GM19395 (cell line): ENCODE data around the gene PCBP3.
"Not testable (repeated sequence)": the region's sequence is repeated elsewhere in the genome, so short reads cannot be mapped to it uniquely, and the experiment has no call there.

Source experiments
- ATAC-seq: cut with Tn5 transposase; IDR thresholded peaks from one replicate; pipeline ENCODE4 v1.9.1; 2021; ENCODE audit warnings: mild to moderate bottlenecking, moderate library complexity; ENCODE audit not compliant: unreplicated experiment

PCBP3 gene

GRCh38 chr21:45634511-45635183 lies 8.9 kb upstream of the PCBP3 start:
- no peak for ATAC-seq

- no peak for ATAC-seq
Observed at GRCh38 chr21:45635271-45636151, 8.0 kb upstream of the PCBP3 start.

GRCh38 chr21:45636459-45636858 lies 7.1 kb upstream of the PCBP3 start:
- ATAC-seq, result no peak

- no peak for ATAC-seq
Observed at GRCh38 chr21:45636951-45637646, 6.4 kb upstream of the PCBP3 start.

DNA sequence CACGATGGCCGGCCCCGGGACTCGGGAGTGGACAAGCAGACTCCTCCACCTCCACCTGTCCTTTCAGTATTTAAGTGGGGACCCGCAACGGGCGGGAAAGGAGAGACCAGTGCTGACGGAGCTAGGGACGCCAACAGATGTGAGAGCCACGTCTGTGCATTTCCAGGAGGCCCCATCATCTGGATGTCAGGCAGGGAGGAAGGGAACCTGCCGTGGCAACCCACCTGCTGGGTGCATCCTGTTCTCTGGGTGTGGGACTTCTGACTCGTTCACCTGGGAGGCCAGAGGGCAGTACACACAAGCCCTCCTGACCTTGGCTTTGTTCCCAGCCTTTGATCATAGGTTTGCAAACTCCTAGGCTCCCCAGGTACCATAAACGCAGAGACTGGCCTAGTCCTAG lies 5.6 kb upstream of the PCBP3 start:
- no peak for ATAC-seq

DNA sequence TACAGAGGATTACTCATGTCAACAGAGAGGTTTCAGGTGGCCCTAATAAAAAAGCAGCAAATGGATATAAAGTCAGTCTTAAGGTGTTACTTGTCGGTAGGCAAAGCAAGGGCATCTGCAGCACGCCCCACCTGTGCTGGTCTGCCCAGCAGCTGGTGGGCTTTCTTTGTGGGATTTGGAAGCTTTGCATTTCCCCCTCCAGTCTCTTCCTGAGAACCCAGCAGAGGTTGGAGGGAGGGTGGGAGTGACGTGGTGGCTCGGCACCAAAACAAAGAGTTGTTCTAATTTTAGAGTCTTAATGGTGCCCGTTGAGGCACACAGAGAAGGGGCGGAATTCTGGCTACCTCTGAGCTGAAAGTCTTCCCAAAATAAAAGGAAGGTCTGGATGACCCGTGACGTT lies 4.8 kb upstream of the PCBP3 start:
- ATAC-seq, result no peak

- no peak for ATAC-seq
Observed at GRCh38 chr21:45639206-45640000, 4.1 kb upstream of the PCBP3 start.

DNA sequence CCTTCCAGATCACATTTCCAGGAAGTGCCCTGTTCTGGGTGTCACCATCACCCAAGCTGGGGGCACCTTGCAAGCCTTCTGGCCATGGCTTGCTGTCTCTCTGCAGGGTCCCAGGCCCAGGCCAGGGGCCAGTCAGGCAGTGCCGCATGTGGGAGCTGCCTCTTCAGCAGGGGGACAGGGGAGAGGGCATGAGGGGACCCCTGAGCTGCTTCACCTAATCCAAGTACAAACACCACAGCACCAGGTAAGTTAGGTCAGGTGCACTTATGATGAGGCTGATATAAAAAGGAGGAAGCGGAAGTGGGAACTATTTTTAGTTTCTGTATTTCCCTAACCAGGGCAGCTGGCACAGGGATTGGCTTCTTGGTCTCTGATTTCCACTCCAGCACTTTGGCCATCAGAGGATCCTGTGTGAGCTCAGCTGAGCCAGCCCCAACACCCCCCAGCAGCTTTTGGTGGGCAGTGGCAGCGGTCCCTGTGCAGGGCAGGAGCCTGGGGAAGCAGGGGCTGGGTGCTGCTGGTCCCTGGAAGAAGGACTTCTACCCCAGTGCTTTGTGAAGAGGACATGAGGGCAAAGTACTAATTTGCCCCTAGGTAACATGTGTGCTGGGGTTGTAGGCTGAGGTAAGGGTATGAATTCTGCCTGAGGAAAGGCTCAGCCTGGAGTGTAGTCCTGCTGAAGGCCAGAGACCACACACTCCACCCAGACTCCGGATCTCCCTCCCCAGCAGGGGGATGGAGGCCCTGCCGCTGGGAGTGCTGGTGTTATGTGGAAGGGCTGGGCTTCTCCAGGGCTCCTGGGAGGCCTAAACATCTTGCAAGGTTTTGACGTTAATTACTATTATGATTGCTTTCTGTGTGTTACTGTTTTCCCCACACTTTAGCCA lies 3.3 kb upstream of the PCBP3 start:
- ATAC-seq, result no peak

DNA sequence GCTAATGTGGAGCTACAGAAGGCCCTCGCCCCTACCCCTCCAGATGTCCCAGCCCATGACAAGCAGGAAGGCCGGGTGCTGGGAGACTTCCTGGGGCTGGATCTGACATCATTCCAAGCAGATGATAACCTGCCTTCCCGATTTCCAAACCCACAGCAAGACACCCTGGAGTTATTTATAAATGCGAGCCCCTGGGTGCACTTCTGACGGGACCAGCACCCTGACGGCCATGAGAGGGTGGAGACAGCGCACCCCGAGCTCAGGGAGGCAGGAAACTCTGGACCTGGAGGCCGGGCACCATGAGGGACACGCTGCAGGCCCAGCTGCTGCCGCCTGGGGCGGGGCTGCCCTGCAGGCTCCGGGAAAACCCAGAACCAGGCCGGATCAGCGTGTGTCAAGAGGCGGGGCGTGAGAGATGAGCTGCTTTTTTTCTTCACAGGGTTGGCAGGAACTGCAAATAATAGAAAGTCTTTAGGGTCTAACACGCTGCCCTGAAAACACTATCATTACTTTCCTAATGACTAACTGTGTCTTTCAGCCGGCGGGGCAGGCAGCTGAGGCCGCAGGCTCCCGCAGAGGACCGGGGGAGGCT lies 2.5 kb upstream of the PCBP3 start:
- ATAC-seq, result no peak

DNA sequence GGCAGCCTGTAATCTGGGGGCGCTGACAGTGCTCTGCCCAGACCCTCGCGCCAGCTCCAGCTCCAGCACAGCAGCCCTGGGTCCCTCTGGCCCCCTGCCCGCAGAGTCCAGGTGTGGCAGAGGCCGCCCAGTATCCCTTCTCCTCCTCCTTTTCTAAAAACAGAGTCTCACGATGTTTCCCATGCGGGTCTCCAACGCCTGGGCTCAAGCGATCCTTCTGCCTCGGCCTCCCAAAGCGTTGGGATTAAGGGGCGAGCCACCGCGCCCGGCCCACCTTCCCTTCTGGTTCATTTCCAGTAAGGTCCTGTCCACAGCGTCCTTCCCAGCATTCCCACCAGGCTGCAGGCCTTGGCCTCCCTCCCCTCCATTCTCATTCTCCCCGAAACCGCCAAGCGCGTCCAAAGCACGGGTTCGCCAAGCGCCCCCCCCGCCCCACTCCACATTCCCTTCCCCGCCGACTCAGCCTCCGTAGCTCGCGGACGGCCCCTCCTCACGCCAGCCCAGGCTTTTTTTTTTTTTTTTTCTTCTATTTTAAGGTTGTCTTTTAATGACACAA lies 2.0 kb upstream of the PCBP3 start:
- no peak for ATAC-seq

DNA sequence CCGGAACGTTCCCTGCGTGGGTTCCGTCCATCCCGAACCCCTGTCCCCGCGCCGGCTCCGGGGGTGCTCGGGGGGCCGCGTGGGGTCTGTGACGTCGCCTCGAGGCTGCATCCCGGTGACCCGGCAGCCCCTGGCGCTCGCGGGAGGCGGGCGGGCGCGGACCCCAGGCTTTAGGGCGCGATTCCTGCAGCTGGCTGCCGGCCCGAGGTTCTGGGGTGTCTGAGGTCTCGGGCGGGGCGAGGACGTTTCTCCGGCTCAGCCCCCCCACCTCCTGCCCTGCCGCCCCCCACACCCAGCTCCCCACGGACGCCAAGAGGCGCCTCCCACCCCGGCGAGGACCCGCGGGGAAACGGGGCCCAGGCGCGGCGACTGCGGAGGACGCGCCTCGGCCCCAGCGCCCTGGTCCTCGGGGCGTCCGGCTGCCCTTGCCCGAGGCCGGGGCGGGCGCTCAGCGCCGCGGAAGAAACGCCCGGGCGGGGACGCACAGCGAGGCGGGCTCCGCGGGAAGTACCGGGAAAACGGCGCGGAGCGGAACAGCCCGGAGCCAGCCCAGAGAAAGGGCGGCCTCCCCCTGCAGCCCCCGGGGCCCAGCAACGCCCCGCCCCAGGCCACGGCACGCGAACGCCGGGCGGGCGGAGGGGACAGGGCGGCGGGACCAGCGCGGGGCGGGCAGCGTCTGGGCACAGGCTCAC lies 1.3 kb upstream of the PCBP3 start:
- no peak for ATAC-seq

DNA sequence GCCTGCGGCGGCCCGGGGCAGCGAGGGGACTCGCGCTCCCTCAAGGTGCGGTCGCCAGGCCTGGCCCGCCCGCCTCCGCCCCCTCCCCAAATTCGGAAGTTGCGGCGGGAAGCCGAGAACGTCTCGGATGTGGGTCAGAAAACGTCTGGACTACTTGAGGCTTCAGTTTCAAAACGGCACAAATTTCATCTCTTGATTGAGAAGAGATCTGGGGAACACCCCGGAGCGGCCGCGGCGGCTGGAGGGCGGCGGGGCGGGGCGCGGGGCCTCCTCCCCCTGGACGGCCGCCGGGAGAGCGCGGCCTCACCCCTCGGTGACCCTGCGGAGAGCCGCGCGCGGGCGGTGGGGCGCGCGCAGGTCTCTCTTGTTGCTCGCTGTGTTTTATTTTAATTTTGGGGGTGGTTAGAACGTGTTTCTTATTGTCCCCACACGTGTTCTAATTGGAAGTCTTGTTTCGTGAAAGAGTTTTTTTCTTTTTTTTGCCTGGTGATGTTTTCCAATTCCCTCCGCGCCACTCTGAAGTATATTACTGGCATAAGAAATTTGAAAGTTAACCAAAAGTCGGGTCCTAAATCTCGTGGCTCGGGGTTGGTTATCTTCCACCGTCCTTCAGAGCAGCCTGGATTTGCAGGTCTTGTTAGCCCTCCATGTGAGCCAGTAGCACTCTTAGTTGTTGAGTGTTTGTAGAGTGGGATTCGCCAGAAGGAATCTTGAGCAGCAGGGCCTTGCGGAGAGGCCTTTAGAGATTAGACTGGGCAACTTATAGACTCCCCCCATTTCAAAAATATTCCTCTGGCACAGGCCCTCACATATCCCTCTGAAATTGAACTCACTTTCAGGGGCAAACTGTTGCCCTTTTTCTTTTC lies 749 bp downstream of the PCBP3 start:
- no peak for ATAC-seq

- ATAC-seq, result no peak
Observed at GRCh38 chr21:45651921-45652320, 8.4 kb downstream of the PCBP3 start.

GRCh38 chr21:45655124-45655523 lies 11.6 kb downstream of the PCBP3 start:
- no peak for ATAC-seq

- ATAC-seq, result not testable (repeated sequence)
Observed at GRCh38 chr21:45656114-45656513, 12.6 kb downstream of the PCBP3 start.

DNA sequence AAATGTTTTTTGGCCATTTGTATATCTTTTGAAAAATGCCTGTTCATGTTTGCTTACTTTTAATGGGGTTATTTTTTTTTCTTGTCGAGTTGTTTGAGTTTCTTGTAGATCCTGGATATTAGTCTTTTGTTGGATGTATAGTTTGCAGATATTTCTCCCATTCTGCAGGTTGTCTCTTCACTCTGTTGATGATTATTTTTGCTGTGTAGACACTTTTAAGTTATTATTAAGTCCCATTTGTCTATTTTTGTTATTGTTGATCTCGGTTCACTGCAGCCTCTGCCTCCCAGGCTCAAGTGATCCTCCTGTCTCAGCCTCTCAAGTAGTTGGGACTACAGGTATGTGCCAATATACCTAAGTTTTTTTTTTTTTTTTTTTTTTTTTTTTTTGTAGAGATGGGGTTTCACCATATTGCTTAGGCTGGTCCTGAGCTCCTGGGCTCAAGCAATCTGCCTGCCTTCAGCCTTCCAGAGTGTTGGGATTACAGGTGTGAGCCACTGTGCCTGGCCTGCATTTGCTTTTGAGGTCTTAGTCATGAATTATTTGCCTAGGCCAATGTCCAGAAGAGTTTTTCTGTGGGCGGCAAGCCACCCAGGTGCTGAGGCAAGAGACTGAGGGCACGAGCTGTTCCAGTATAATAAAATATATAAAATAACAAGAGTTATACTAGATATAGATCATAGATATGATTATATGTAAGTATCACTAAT lies 18.5 kb downstream of the PCBP3 start:
- not testable (repeated sequence) for ATAC-seq

DNA sequence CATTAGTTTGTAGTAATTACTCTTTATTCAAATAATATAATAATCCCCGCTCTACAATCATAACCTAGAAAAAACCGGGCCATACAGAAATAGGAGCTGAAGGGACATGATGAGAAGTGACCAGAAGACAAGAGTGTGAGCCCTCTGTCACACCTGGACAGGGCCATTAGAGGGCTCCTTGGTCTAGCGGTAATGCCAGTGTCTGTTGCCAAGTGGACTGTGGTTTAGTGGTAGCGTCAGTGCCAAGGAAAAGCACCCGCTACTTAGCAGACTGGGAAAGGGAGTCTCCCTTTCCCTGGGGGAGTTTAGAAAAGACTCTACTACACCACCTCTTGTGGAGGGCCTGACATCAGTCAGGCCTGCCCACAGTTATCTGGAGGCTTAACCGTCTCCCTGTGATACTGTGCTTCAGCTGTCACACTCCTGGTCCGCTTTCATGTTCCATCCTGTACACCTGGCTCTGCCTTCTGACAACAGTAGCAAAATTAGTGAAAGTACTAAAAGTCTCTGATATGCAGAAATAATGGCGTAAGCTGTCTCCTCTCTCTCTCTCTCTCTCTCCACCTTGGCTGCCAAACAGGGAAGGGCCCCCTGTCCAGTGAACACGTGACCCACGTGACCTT lies 19.2 kb downstream of the PCBP3 start:
- ATAC-seq, result not testable (repeated sequence)
